NK-92 (cell line): ENCODE data around the gene LMNTD2.
"Not testable (repeated sequence)": the region's sequence is repeated elsewhere in the genome, so short reads cannot be mapped to it uniquely, and the experiment has no call there.

ENCODE experiments used
- DNase-seq: peaks from one replicate; lab custom pipeline; 2025; ENCODE audit not compliant: unreplicated experiment; lab: John Stamatoyannopoulos, UW

The LMNTD2 gene

GRCh38 chr11:516918-517685 lies 43.4 kb downstream of the LMNTD2 start:
- DNase-seq, result not testable (repeated sequence)

GRCh38 chr11:516400-516799 lies 44.1 kb downstream of the LMNTD2 start:
- DNase-seq, result no peak

- DNase-seq, result no peak
Observed at GRCh38 chr11:515131-515530, 45.4 kb downstream of the LMNTD2 start.

DNA sequence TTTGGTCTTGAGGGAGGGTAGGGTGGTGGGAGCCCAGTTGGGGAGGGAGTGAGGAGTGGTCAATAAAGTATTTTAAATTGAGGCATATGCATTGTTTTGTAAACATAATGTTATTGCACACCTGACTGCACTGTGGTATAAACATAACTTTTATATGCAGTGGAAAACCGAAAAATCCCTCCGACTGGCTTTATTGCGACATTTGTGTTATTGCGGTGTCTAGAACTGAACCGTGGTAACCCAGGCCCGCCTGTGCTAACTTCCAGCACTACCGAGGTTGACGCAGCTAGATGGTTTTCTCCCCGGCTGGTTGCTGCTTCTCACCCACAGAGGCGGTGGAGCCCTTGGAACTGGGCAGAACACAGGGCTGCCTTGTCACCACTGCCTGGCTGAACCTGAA lies 45.9 kb downstream of the LMNTD2 start:
- DNase-seq, result no peak

- DNase-seq, result no peak
Observed at GRCh38 chr11:512761-513595, 47.6 kb downstream of the LMNTD2 start.

DNA sequence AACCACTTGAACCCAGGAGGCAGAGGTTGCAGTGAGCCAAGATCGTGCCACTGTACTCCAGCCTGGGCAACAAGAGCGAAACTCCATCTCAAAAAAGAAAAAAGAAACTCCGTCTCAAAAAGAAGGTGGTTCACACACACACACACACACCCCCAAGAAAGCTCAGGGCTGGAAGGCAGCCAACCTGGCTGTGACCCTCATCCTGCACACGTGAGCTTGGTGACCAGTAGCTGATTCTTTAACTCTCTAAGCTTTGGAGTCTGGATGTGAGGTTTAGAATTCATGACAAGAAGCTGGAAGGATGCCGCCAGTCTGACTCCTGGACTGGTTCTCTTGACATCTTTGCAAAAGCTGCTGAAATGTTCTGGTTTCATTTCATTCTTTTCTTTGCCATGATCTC lies 51.6 kb downstream of the LMNTD2 start:
- DNase-seq, result no peak

- DNase-seq, result no peak
Observed at GRCh38 chr11:507727-508515, 52.6 kb downstream of the LMNTD2 start.

GRCh38 chr11:506995-507726 lies 53.4 kb downstream of the LMNTD2 start, which contains the start of gene RNH1:
Gene RNH1, minus strand, starts transcription at chr11:507242. Its CDS starts 5,080 bp downstream, at chr11:502162.
- DNase-seq, result peak; percentile 71

DNA sequence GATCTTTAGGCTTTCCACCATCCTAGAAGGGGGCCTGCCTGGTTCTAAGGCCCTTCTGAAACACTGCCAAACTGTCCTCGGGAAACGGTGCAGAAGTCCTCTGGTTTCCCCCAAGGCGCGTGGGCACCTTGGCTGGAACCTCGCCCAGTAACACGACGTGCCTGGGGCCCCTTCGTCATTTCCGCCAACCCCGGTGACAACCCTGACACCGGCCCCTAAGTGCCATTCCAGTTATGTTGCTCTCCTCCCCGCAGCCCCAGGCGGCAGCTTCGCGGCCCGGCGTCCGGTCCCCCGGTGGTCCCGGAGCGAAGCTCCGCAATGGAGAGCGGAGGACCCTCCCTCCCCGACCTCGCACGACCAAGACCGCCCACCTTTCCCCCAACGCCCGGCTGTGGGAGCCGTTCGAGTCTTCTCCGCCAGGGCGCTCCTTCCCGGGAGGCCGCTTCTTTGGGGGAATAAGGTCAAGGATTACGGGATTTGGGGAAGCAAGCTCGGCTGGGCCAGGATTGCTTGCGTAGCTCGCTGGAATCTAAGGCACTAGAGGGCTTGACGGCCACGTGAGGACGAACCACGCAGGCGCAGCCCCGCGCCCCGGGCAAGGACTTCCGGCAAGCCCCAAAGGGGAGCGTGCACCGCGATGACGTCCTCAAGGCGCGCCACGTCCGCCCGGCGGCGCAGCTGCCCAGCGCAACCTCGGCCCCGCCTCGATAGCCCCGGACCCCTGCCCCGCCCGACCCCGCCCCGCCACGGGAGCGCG lies 54.1 kb downstream of the LMNTD2 start:
- DNase-seq, result peak; percentile 73

DNA sequence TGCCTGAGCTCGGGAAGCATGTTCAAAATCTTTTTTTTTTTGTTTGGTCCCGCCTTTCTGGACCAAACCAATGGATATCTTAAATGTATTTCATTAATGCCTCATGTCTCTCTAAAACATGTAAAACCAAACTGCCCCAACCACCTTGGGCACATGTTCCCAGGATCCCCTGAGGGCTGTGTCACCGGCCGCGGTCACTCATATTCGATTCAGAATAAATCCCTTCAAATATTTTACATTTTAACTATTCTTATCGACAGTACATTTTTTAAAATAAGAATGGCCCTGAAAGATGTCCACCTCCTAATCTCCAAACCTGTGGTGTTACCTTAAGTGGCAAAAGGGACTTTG lies 55.6 kb downstream of the LMNTD2 start:
- DNase-seq, result no peak
